CD4-positive, alpha-beta T cell (primary cell): Measurements from ENCODE around the gene CHST10. TPM values are rescaled to one million over a fixed set of nuclear protein-coding genes. Genes with fewer than 3 reads are reported as not detected.

ENCODE experiments used
- ATAC-seq: fragments of 200-7000 bp; cut with Tn5 transposase; one replicate; pipeline ENCODE4 v1.10.0; 2022; ENCODE audit warnings: mild to moderate bottlenecking; ENCODE audit not compliant: poor library complexity
- CTCF ChIA-PET: fragments of 350-600 bp; sonication (Branson Sonifier 250); formaldehyde crosslinking; loops from one replicate; lab custom pipeline; 2021; ENCODE audit warnings: antibody characterized with exemption, inconsistent platforms; lab: Charles Lee
- POLR2A ChIA-PET: fragments of 350-600 bp; sonication (Branson Sonifier 250); formaldehyde crosslinking; loops from one replicate; lab custom pipeline; 2021; ENCODE audit warnings: antibody characterized with exemption, inconsistent platforms; lab: Charles Lee
- DNase-seq, 14 experiments: peaks; one replicate each; pipeline ENCODE4 v3.0.0-alpha.2; 2013 to 2020; ENCODE audit warnings: mixed read lengths in 2 of 14
- H3K27ac ChIP-seq, 2 donors: one replicate each; pipeline versions ENCODE4 v1.5.1 to v1.7.0; 2013; ENCODE audit warnings: low read length in 2 of 2, low read depth in 1 of 2, mild to moderate bottlenecking in 1 of 2
- H3K27me3 ChIP-seq, 2 experiments: 1 replicate in 1 of 2; 2 replicates in 1 of 2; pipeline versions ENCODE4 v1.6.1 to v1.7.0; 2013; ENCODE audit warnings: low read length in 2 of 2, control low read depth in 1 of 2, mild to moderate bottlenecking in 1 of 2, moderate library complexity in 1 of 2; ENCODE audit not compliant: insufficient read depth in 2 of 2, control insufficient read depth in 1 of 2
- H3K36me3 ChIP-seq: one replicate; pipeline ENCODE4 v1.6.1; 2013; ENCODE audit warnings: low read length, control low read depth; ENCODE audit not compliant: insufficient read depth
- H3K4me1 ChIP-seq: one replicate; pipeline ENCODE4 v1.6.1; 2013; ENCODE audit warnings: low read length, control low read depth; ENCODE audit not compliant: insufficient read depth
- H3K4me3 ChIP-seq: one replicate; pipeline ENCODE4 v1.5.1; 2013; ENCODE audit warnings: mild to moderate bottlenecking, low read length, moderate library complexity
- H3K9me3 ChIP-seq, 2 experiments: 1 replicate in 1 of 2; 2 replicates in 1 of 2; pipeline versions ENCODE4 v1.6.1 to v1.7.0; 2013; ENCODE audit warnings: low read length in 2 of 2, mild to moderate bottlenecking in 2 of 2, control low read depth in 1 of 2, moderate library complexity in 1 of 2; ENCODE audit not compliant: control insufficient read depth in 1 of 2, insufficient read depth in 1 of 2
- H3K27ac Mint-ChIP-seq: one replicate; pipeline ENCODE4 v1.8.0; 2020; ENCODE audit warnings: mixed read lengths
- H3K27me3 Mint-ChIP-seq: one replicate; pipeline ENCODE4 v1.8.0; 2021; ENCODE audit warnings: mixed read lengths
- H3K36me3 Mint-ChIP-seq: one replicate; pipeline ENCODE4 v1.8.0; 2021; ENCODE audit warnings: low read depth, mixed read lengths
- H3K4me1 Mint-ChIP-seq: one replicate; pipeline ENCODE4 v1.8.0; 2021; ENCODE audit warnings: low read depth, mixed read lengths
- H3K4me3 Mint-ChIP-seq: one replicate; pipeline ENCODE4 v1.8.0; 2020; ENCODE audit warnings: mild to moderate bottlenecking, mixed read lengths
- H3K9me3 Mint-ChIP-seq: one replicate; pipeline ENCODE4 v1.8.0; 2020; ENCODE audit warnings: mixed read lengths
- CTCF ChIP-seq: fragments of 200-600 bp; IDR thresholded peaks from one replicate; pipeline ENCODE4 v1.8.0; 2022; ENCODE audit warnings: antibody characterized with exemption, mild to moderate bottlenecking
- intact Hi-C, 2 experiments: fragments of 100-400 bp; cut with DNase I in 1 of 2; cut with micrococcal nuclease in 1 of 2; formaldehyde crosslinking; loops; one replicate each; pipeline versions ENCODE4 v1.15.1 to v1.9.0; 2023 to 2025; cut with DNase I, micrococcal nuclease
- total RNA-seq, 174 experiments: library from RNA in 2 of 174; stranded (reverse) in 2 of 174; gene quantifications; one replicate each; pipeline ENCODE4 v1.2.3 and lab custom pipeline; 2021 to 2026

Gene CHST10
- total RNA-seq, 2 experiments from 2014 or later, result 1.5 to 1.9 TPM

- Mint-ChIP-seq H3K4me1 (no peaks in the 10 kb centered on the region), H3K27ac (no peak overlapping the region), H3K36me3 (no peaks in the 10 kb centered on the region), H3K9me3 (no peaks in the 10 kb centered on the region), H3K4me3 (no peak overlapping the region), H3K27me3 (no peaks in the 10 kb centered on the region)
- no peaks in the 10 kb centered on the region for H3K4me1 ChIP-seq
- DNase-seq (no peak), ATAC-seq (no peak)
- H3K36me3 ChIP-seq, result no peaks in the 10 kb centered on the region
- no peak for TF ChIP-seq CTCF
- H3K4me3 ChIP-seq, result no peak overlapping the region
- POLR2A ChIA-PET, result no interaction called here
- no peaks in the 10 kb centered on the region for H3K27me3 ChIP-seq
- no peaks in the 10 kb centered on the region for H3K9me3 ChIP-seq
- CTCF ChIA-PET, result no interaction called here
- no peak overlapping the region for H3K27ac ChIP-seq
- intact Hi-C loops, result no loop called here
These were observed 27.2 kb downstream of the CHST10 start for GRCh38 chr2:100390001-100390940.

GRCh38 chr2:100388703-100389102, 28.8 kb downstream of the CHST10 start:
- CTCF ChIA-PET, result no interaction called here
- Histone ChIP-seq H3K36me3 (no peaks in the 10 kb centered on the region), H3K27ac (no peak overlapping the region), H3K27me3 (no peaks in the 10 kb centered on the region), H3K4me3 (no peak overlapping the region), H3K4me1 (no peaks in the 10 kb centered on the region), H3K9me3 (no peaks in the 10 kb centered on the region)
- DNase-seq, result no peak
- POLR2A ChIA-PET, result no interaction called here
- Mint-ChIP-seq H3K9me3 (no peaks in the 10 kb centered on the region), H3K4me1 (no peaks in the 10 kb centered on the region), H3K27ac (no peak overlapping the region), H3K4me3 (no peak overlapping the region), H3K27me3 (no peaks in the 10 kb centered on the region), H3K36me3 (no peaks in the 10 kb centered on the region)
- TF ChIP-seq CTCF, result no peak
- intact Hi-C loops, result no loop called here
- no peak for ATAC-seq

- Histone ChIP-seq H3K36me3 (no peaks in the 10 kb centered on the region), H3K27me3 (no peaks in the 10 kb centered on the region), H3K27ac (no peak overlapping the region), H3K9me3 (no peaks in the 10 kb centered on the region), H3K4me1 (no peaks in the 10 kb centered on the region), H3K4me3 (no peak overlapping the region)
- DNase-seq (no peak), ATAC-seq (no peak)
- no peak for TF ChIP-seq CTCF
- no peaks in the 10 kb centered on the region for H3K4me1 Mint-ChIP-seq
- intact Hi-C loops, result no loop called here
- ChIA-PET CTCF (no interaction called here), POLR2A (no interaction called here)
- no peak overlapping the region for H3K4me3 Mint-ChIP-seq
- no peaks in the 10 kb centered on the region for H3K9me3 Mint-ChIP-seq
- H3K27ac Mint-ChIP-seq, result no peak overlapping the region
- H3K27me3 Mint-ChIP-seq, result no peaks in the 10 kb centered on the region
- no peaks in the 10 kb centered on the region for H3K36me3 Mint-ChIP-seq
These were observed 33.5 kb downstream of the CHST10 start for GRCh38 chr2:100383954-100384353.
